NCI-H146 treated with DMSO at 0.1 percent for 48 hours (cell line): ENCODE data around the gene NSUN3.
A peak's percentile ranks its signal among the peaks of the same experiment; 100 is the strongest.
"Not testable (repeated sequence)": the region's sequence is repeated elsewhere in the genome, so short reads cannot be mapped to it uniquely, and the experiment has no call there.

Experiments used
- DNase-seq: peaks from one replicate; lab custom pipeline; 2025; ENCODE audit not compliant: unreplicated experiment; lab: John Stamatoyannopoulos, UW

The NSUN3 gene

GRCh38 chr3:94066506-94067500 is 3.9 kb downstream of the NSUN3 start:
- no peak for DNase-seq

GRCh38 chr3:94069194-94069813 is 6.4 kb downstream of the NSUN3 start:
- no peak for DNase-seq

GRCh38 chr3:94070341-94070911 is 7.6 kb downstream of the NSUN3 start:
- DNase-seq, result no peak

GRCh38 chr3:94071713-94072284 is 8.9 kb downstream of the NSUN3 start:
- DNase-seq, result no peak

GRCh38 chr3:94076055-94076454 is 13.2 kb downstream of the NSUN3 start:
- DNase-seq, result no peak

GRCh38 chr3:94080552-94080951 is 17.7 kb downstream of the NSUN3 start:
- not testable (repeated sequence) for DNase-seq

- DNase-seq, result no peak
These were observed 19.0 kb downstream of the NSUN3 start for GRCh38 chr3:94081884-94082283.

GRCh38 chr3:94082391-94082937 is 19.6 kb downstream of the NSUN3 start:
- DNase-seq, result peak; percentile 94

- no peak for DNase-seq
These were observed 20.4 kb downstream of the NSUN3 start for GRCh38 chr3:94083261-94083660.

GRCh38 chr3:94089126-94089525 is 26.3 kb downstream of the NSUN3 start:
- no peak for DNase-seq

GRCh38 chr3:94092086-94092485 is 29.2 kb downstream of the NSUN3 start:
- no peak for DNase-seq

- no peak for DNase-seq
These were observed 30.3 kb downstream of the NSUN3 start for GRCh38 chr3:94093151-94093550.

GRCh38 chr3:94095111-94095510 is 32.2 kb downstream of the NSUN3 start:
- DNase-seq, result no peak

- DNase-seq, result no peak
These were observed 35.6 kb downstream of the NSUN3 start for GRCh38 chr3:94098452-94098851.

- DNase-seq, result no peak
These were observed 36.5 kb downstream of the NSUN3 start for GRCh38 chr3:94099311-94099710.

GRCh38 chr3:94101860-94102259 is 39.0 kb downstream of the NSUN3 start:
- no peak for DNase-seq

GRCh38 chr3:94106268-94106667 is 43.4 kb downstream of the NSUN3 start:
- DNase-seq, result peak; percentile 87

GRCh38 chr3:94110232-94110631 is 47.4 kb downstream of the NSUN3 start:
- not testable (repeated sequence) for DNase-seq

GRCh38 chr3:94110854-94111253 is 48.0 kb downstream of the NSUN3 start:
- DNase-seq, result no peak

GRCh38 chr3:94114666-94115065 is 51.8 kb downstream of the NSUN3 start:
- no peak for DNase-seq

- no peak for DNase-seq
These were observed 52.6 kb downstream of the NSUN3 start for GRCh38 chr3:94115482-94115881.
